ENCODE measurements around the gene FANCB. TPM values are rescaled to one million over a fixed set of nuclear protein-coding genes. Genes with fewer than 3 reads are reported as not detected.

FANCB gene
- 1 to 10 TPM; 3.7 to 4.8 TPM for total RNA-seq
- polyA plus RNA-seq, result 1 to 10 TPM; 1.4 to 3.1 (median 1.9) TPM
- total RNA-seq, result 4.9 to 10.8 (median 8.6) reads per million in 6 experiments

DNA sequence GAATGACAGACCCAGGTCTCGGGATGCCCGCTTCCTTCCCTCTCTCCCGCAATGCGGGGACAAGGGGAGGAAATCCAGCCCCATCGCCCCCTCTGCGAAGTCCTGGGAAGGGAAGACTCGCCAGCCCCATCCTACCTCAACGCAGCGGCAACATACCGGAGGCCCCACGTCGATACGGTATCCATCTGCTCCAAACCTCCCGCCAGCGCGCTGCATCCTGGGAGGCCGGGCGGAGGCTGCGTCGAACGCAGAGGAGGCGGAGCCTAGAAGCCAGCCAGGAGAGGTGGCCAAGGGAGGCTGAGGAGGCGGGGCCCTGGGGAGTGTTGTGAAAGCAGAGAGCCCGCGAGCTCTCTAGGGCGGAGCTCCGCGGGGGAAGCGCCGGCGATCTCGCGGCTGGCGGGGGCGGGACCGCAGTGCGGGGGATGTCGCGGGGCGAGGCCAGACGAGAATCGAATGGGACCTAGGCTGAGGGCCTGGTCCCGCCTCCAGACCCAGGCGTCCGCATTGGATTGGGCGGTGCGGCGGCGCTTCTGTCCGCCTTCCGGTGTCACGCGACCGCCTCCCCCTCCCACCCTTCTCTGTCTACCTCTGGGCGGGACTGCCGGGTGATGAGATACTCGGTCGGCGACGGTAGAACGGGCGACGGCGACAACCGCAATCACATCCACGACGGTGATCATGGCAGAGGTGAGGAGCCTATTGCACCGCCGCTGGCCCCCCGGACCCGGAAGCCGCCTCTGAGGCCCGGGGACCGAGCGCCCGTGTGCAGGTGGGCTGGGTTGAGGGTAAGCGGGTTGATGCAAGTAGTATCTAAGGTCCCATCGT is at the start of gene FANCB, which contains the start of gene MOSPD2:
TSS of gene FANCB (minus strand) at position 219 of the 825 bp plus-strand sequence. CDS start 7,559 bp downstream, outside the sequence.
TSS of gene MOSPD2 (plus strand) at position 571 of the 825 bp plus-strand sequence. CDS start at position 679, 108 bp downstream.
- peaks cover 2 to 24% (median 11%) of the 10 kb centered on the region in 4 donors for H3K4me1 Mint-ChIP-seq
- no peaks in the 10 kb centered on the region for H3K27me3 Mint-ChIP-seq
- H3K36me3 Mint-ChIP-seq, result peaks cover 0 to 9% (median 0%) of the 10 kb centered on the region in 3 donors
- POLR2A ChIA-PET, result interaction anchor here (0.7 to 1.0 kb wide), 2 partner anchors 362 to 982 kb away, joined by 3 read pairs; partner anchors contain the start of gene AP1S2
- peak within 1 kb of the TSS; percentile 43 to 95 (median 92) for H3K27ac Mint-ChIP-seq
- H3K9me3 Mint-ChIP-seq, result peaks cover 0 to 4% (median 0%) of the 10 kb centered on the region in 9 donors
- H3K4me3 Mint-ChIP-seq, result peak within 1 kb of the TSS; percentile 78 to 93 (median 88)
- ATAC-seq (peak; percentile 90 to 92), DNase-seq (peak; percentile 77 to 96 (median 92))

DNA sequence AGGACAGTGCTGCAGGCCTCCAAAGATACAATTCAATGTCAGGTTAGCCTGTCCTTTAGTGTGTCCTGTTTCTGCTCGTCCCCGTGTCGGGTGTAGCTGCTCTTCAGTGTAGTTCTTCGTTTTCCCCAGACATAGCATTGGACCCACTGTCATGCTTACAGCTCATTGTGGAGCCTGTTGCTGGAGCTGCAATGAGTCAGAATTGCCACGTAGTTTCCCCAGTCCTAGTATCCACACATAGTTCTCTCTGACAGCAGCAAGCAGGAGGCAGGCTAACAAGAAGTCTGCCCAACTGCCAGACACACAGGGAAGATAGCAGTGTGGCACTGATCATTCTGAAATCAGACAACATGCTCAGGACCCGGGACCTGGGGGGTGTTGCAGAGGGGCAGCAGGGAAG is 49.6 kb upstream of the FANCB start:
- Mint-ChIP-seq H3K4me1 (no peaks in the 10 kb centered on the region), H3K9me3 (no peaks in the 10 kb centered on the region), H3K27ac (peak overlapping the region in 1 of 10 donors; percentile 44), H3K27me3 (no peaks in the 10 kb centered on the region), H3K4me3 (no peak overlapping the region), H3K36me3 (peaks cover 0 to 22% (median 3%) of the 10 kb centered on the region in 3 donors)
- DNase-seq (no peak), ATAC-seq (no peak)
- POLR2A ChIA-PET, result no interaction called here

GRCh38 chrX:14920196-14920595 is 47.3 kb upstream of the FANCB start:
- DNase-seq (no peak), ATAC-seq (no peak)
- H3K9me3 Mint-ChIP-seq, result no peaks in the 10 kb centered on the region
- POLR2A ChIA-PET, result no interaction called here
- H3K4me3 Mint-ChIP-seq, result no peak overlapping the region
- no peaks in the 10 kb centered on the region for H3K27me3 Mint-ChIP-seq
- no peaks in the 10 kb centered on the region for H3K4me1 Mint-ChIP-seq
- H3K27ac Mint-ChIP-seq, result no peak overlapping the region
- peaks cover 3 to 42% (median 4%) of the 10 kb centered on the region in 3 donors for H3K36me3 Mint-ChIP-seq

- Mint-ChIP-seq H3K9me3 (no peaks in the 10 kb centered on the region), H3K4me1 (no peaks in the 10 kb centered on the region), H3K27me3 (no peaks in the 10 kb centered on the region), H3K36me3 (peaks cover 3 to 45% (median 4%) of the 10 kb centered on the region in 3 donors), H3K27ac (peak overlapping the region in 1 of 10 donors; percentile 27), H3K4me3 (no peak overlapping the region)
- POLR2A ChIA-PET, result no interaction called here
- no peak for ATAC-seq
- DNase-seq, result no peak
Observed at GRCh38 chrX:14919407-14919806, 46.5 kb upstream of the FANCB start.

GRCh38 chrX:14916017-14916674 is 43.3 kb upstream of the FANCB start:
- DNase-seq (no peak), ATAC-seq (no peak)
- no peak overlapping the region for H3K27ac Mint-ChIP-seq
- no peak overlapping the region for H3K4me3 Mint-ChIP-seq
- H3K27me3 Mint-ChIP-seq, result no peaks in the 10 kb centered on the region
- peaks cover 4 to 66% (median 10%) of the 10 kb centered on the region in 3 donors for H3K36me3 Mint-ChIP-seq
- no peaks in the 10 kb centered on the region for H3K9me3 Mint-ChIP-seq
- POLR2A ChIA-PET, result no interaction called here
- H3K4me1 Mint-ChIP-seq, result no peaks in the 10 kb centered on the region

DNA sequence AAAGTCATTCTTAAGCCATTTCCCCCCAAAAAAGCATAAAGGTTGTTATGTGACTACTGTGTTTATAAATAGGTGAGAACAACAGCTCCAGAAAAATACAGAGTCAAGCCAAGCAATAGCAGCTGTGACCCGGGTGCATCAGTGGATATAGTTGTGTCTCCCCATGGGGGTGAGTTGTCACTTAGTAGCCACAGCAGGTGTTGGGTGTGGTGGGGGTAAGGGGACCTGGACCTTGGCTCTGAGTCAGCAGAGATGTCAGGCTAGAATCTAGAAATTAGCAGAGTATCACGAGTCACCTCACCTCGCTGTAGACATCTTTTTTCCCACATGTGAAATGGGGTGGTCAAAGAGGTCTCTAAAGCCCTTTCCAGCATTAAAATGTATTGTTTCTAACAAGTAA is 42.7 kb upstream of the FANCB start:
- H3K4me3 Mint-ChIP-seq, result no peak overlapping the region
- no peak for DNase-seq
- H3K36me3 Mint-ChIP-seq, result peaks cover 4 to 69% (median 11%) of the 10 kb centered on the region in 3 donors
- POLR2A ChIA-PET, result no interaction called here
- no peak for ATAC-seq
- H3K27ac Mint-ChIP-seq, result no peak overlapping the region
- H3K27me3 Mint-ChIP-seq, result no peaks in the 10 kb centered on the region
- no peaks in the 10 kb centered on the region for H3K4me1 Mint-ChIP-seq
- no peaks in the 10 kb centered on the region for H3K9me3 Mint-ChIP-seq

GRCh38 chrX:14913241-14913640 is 40.4 kb upstream of the FANCB start:
- H3K9me3 Mint-ChIP-seq, result no peaks in the 10 kb centered on the region

GRCh38 chrX:14903891-14904290 is 31.0 kb upstream of the FANCB start:
- no peaks in the 10 kb centered on the region for H3K27me3 Mint-ChIP-seq
- H3K4me1 Mint-ChIP-seq, result peaks cover 0 to 1% (median 0%) of the 10 kb centered on the region in 4 donors
- no peak for DNase-seq
- peaks cover 0 to 18% (median 4%) of the 10 kb centered on the region in 9 donors for H3K9me3 Mint-ChIP-seq
- no peak overlapping the region for H3K4me3 Mint-ChIP-seq
- no peak for ATAC-seq
- POLR2A ChIA-PET, result no interaction called here
- H3K36me3 Mint-ChIP-seq, result peaks cover 6 to 45% (median 28%) of the 10 kb centered on the region in 3 donors
- no peak overlapping the region for H3K27ac Mint-ChIP-seq

More at GRCh38 chrX:14913241-14913640, 40.4 kb upstream of the FANCB start:
- ATAC-seq, result no peak
- Mint-ChIP-seq H3K27me3 (no peaks in the 10 kb centered on the region), H3K4me1 (no peaks in the 10 kb centered on the region), H3K4me3 (no peak overlapping the region), H3K36me3 (peaks cover 4 to 74% (median 16%) of the 10 kb centered on the region in 3 donors), H3K27ac (peak overlapping the region in 1 of 10 donors; percentile 20)
- POLR2A ChIA-PET, result no interaction called here
- DNase-seq, result no peak

DNA sequence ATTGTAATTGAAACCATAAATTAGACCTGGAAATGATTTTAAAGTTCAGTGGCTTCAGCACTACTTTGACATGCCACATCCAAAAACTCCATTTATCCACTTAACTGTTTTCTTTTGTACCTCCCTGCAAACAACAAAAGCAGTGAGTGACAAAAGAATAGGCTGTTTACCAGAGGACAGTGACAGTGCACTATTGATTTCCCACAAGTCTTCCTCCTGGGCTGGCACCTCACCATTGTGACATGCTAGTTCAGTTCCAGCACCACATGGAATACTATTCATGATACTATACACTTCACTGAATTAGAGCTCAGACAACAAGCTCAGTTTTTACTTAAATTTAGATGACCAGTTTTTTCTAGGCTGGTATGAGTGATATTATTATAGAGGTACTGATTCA is 29.7 kb upstream of the FANCB start:
- Mint-ChIP-seq H3K27ac (no peak overlapping the region), H3K27me3 (no peaks in the 10 kb centered on the region), H3K4me3 (no peak overlapping the region), H3K36me3 (peaks cover 6 to 42% (median 28%) of the 10 kb centered on the region in 3 donors), H3K9me3 (peaks cover 0 to 18% (median 4%) of the 10 kb centered on the region in 9 donors), H3K4me1 (peaks cover 0 to 1% (median 0%) of the 10 kb centered on the region in 4 donors)
- ATAC-seq, result no peak
- DNase-seq, result no peak
- POLR2A ChIA-PET, result no interaction called here

- H3K27me3 Mint-ChIP-seq, result no peaks in the 10 kb centered on the region
- H3K4me1 Mint-ChIP-seq, result peaks cover 0 to 4% (median under 1%) of the 10 kb centered on the region in 4 donors
- no peak overlapping the region for H3K27ac Mint-ChIP-seq
- DNase-seq, result no peak
- peaks cover 0 to 12% (median under 1%) of the 10 kb centered on the region in 9 donors for H3K9me3 Mint-ChIP-seq
- POLR2A ChIA-PET, result no interaction called here
- no peak overlapping the region for H3K4me3 Mint-ChIP-seq
- H3K36me3 Mint-ChIP-seq, result peaks cover 6 to 52% (median 24%) of the 10 kb centered on the region in 3 donors
- ATAC-seq, result no peak
Observed at GRCh38 chrX:14899607-14900006, 26.7 kb upstream of the FANCB start.

GRCh38 chrX:14897042-14897441 is 24.2 kb upstream of the FANCB start:
- POLR2A ChIA-PET, result no interaction called here
- peaks cover 0 to 4% (median under 1%) of the 10 kb centered on the region in 4 donors for H3K4me1 Mint-ChIP-seq
- H3K27ac Mint-ChIP-seq, result no peak overlapping the region
- peaks cover 0 to 41% (median 5%) of the 10 kb centered on the region in 3 donors for H3K36me3 Mint-ChIP-seq
- H3K4me3 Mint-ChIP-seq, result no peak overlapping the region
- no peak for DNase-seq
- ATAC-seq, result no peak
- H3K27me3 Mint-ChIP-seq, result no peaks in the 10 kb centered on the region
- H3K9me3 Mint-ChIP-seq, result no peaks in the 10 kb centered on the region

- Mint-ChIP-seq H3K27me3 (no peaks in the 10 kb centered on the region), H3K4me1 (peaks cover 0 to 4% (median under 1%) of the 10 kb centered on the region in 4 donors), H3K4me3 (no peak overlapping the region), H3K36me3 (peaks cover 0 to 39% (median 5%) of the 10 kb centered on the region in 3 donors), H3K9me3 (no peaks in the 10 kb centered on the region), H3K27ac (peak overlapping the region in 3 of 10 donors; percentile 7 to 70 (median 34))
- POLR2A ChIA-PET, result no interaction called here
- no peak for ATAC-seq
- no peak for DNase-seq
Observed at GRCh38 chrX:14896273-14896672, 23.4 kb upstream of the FANCB start.

GRCh38 chrX:14886252-14886651 is 13.4 kb upstream of the FANCB start:
- H3K4me1 Mint-ChIP-seq, result peaks cover 0 to 10% (median 2%) of the 10 kb centered on the region in 4 donors
- no peak overlapping the region for H3K27ac Mint-ChIP-seq
- peaks cover 0 to 1% (median 0%) of the 10 kb centered on the region in 9 donors for H3K9me3 Mint-ChIP-seq
- ATAC-seq (no peak), DNase-seq (no peak)
- no peaks in the 10 kb centered on the region for H3K27me3 Mint-ChIP-seq
- H3K36me3 Mint-ChIP-seq, result peaks cover 0 to 8% (median 0%) of the 10 kb centered on the region in 3 donors
- no peak overlapping the region for H3K4me3 Mint-ChIP-seq
- POLR2A ChIA-PET, result no interaction called here
